HG02759 (cell line): Measurements from ENCODE around the gene CYP2D6.

Source experiments
- ATAC-seq: cut with Tn5 transposase; IDR thresholded peaks from one replicate; pipeline ENCODE4 v1.9.1; 2021; ENCODE audit warnings: mild to moderate bottlenecking, moderate library complexity; ENCODE audit not compliant: unreplicated experiment

The CYP2D6 gene

GRCh38 chr22:42090596-42091454, 39.8 kb downstream of the CYP2D6 start, which contains the start of gene NDUFA6:
Gene NDUFA6, minus strand, starts transcription at chr22:42090772. Its CDS starts 28 bp downstream, at chr22:42090744.
- ATAC-seq = peak; percentile 94

GRCh38 chr22:42086051-42086450, 44.6 kb downstream of the CYP2D6 start:
- no peak for ATAC-seq

DNA sequence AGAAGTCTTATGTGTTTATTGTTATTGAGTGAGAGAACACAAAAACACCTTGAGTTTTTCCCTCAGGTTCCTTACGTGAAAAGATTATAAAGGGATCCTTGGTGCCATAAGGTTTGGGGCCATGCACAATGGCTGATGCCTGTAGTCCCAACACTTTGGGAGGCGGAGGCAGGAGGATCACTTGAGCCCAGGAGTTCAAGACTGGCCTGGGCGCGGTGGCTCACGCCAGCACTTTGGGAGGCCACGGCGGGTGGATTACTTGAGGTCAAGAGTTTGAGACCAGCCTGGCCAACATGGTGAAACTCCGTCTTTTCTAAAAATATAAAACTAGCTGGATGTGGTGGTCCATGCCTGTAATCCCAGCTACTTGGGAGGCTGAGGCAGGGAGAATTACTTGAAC, 45.7 kb downstream of the CYP2D6 start:
- no peak for ATAC-seq

- no peak for ATAC-seq
Observed at GRCh38 chr22:42083119-42083518, 47.5 kb downstream of the CYP2D6 start.

GRCh38 chr22:42080287-42080686, 50.3 kb downstream of the CYP2D6 start:
- no peak for ATAC-seq

GRCh38 chr22:42079319-42080251, 51.0 kb downstream of the CYP2D6 start, which contains the start of gene SMDT1:
Gene SMDT1, plus strand, starts transcription at chr22:42079700. Its CDS starts 69 bp downstream, at chr22:42079769.
- ATAC-seq = peak; percentile 82

DNA sequence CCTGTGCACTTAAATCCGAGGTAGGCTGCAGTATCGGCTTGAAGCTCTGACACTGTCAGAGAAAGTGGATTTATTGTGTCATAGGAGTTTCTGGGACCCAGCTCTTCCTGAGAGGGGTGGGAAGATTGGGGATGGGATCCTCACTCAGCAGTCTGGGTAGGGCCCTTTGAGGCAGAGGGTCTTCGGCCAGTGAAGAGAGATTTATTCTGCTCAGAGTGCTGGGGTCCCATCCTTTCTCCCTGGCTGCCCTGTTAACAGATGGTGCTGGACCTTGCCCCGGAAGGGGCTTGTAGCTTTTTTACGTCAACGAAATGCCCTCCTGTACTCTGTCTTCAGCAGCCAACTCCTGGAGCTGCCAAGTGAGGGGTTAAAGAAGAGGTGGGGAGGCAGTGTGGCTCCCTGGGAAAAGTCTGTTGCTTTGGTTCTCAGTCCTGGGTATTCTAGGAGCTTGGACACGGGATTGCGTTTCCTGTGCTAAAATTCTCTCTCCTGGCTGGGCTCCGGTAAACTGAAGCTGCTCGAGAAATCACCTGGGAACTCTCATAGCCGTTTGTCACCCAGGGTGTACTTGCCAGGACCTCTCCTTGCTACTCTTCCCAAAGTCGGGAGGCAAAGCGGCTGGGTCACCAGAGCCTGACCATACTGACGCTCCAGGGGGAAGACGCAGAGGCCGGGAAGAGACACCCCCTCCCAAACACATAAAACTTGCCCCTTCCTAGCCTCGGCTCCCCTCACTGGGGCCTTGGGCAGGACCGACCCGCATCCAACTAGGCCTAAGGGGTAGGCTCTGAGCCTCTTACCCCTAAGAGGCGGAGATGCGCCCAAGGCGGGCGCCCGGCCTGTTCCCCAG, 51.9 kb downstream of the CYP2D6 start:
- ATAC-seq = peak; percentile 4

DNA sequence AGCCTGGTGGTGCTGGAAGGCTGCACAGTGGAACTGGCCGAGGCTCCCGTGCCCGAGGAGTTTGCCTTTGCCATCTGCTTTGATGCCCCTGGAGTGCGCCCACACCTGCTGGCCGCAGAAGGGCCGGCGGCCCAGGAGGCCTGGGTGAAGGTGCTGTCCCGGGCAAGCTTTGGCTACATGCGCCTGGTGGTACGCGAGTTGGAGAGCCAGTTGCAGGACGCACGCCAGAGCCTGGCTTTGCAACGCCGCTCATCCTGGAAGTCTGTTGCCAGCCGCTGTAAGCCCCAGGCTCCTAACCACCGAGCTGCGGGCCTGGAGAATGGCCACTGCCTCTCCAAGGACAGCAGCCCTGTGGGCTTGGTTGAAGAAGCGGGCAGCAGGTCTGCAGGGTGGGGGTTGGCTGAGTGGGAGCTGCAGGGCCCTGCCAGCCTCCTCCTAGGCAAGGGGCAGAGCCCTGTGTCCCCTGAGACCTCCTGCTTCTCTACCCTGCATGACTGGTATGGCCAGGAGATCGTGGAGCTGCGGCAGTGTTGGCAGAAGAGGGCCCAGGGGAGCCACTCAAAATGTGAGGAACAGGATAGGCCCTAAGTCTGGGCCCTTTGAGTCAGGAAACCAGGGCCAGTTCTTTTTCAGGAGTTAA, 53.0 kb downstream of the CYP2D6 start:
- ATAC-seq = no peak

- ATAC-seq = no peak
Observed at GRCh38 chr22:42076764-42077485, 53.7 kb downstream of the CYP2D6 start.
